GM18498 (cell line): Measurements from ENCODE around the gene ALOX15.
"Not testable (repeated sequence)": the region's sequence is repeated elsewhere in the genome, so short reads cannot be mapped to it uniquely, and the experiment has no call there.

ENCODE experiments used
- ATAC-seq: cut with Tn5 transposase; IDR thresholded peaks from one replicate; pipeline ENCODE4 v1.9.1; 2021; ENCODE audit warnings: mild to moderate bottlenecking, moderate library complexity; ENCODE audit not compliant: unreplicated experiment

Gene ALOX15

GRCh38 chr17:4620531-4621101 lies 20.9 kb downstream of the ALOX15 start:
- no peak for ATAC-seq

GRCh38 chr17:4617590-4618351 lies 23.7 kb downstream of the ALOX15 start:
- ATAC-seq = no peak

- ATAC-seq = no peak
Measured at GRCh38 chr17:4617090-4617489, 24.4 kb downstream of the ALOX15 start.

- ATAC-seq = no peak
Measured at GRCh38 chr17:4616476-4616875, 25.0 kb downstream of the ALOX15 start.

- ATAC-seq = no peak
Measured at GRCh38 chr17:4610656-4611055, 30.8 kb downstream of the ALOX15 start.

GRCh38 chr17:4610162-4610561 lies 31.3 kb downstream of the ALOX15 start:
- ATAC-seq = no peak

GRCh38 chr17:4609761-4610160 lies 31.7 kb downstream of the ALOX15 start:
- ATAC-seq = no peak

- no peak for ATAC-seq
Measured at GRCh38 chr17:4607773-4608187, 33.7 kb downstream of the ALOX15 start.

- ATAC-seq = no peak
Measured at GRCh38 chr17:4607261-4607741, 34.2 kb downstream of the ALOX15 start.

- no peak for ATAC-seq
Measured at GRCh38 chr17:4605826-4606225, 35.7 kb downstream of the ALOX15 start.

GRCh38 chr17:4604736-4605135 lies 36.7 kb downstream of the ALOX15 start:
- not testable (repeated sequence) for ATAC-seq

GRCh38 chr17:4604111-4604644 lies 37.3 kb downstream of the ALOX15 start:
- ATAC-seq = no peak

- ATAC-seq = no peak
Measured at GRCh38 chr17:4602041-4602440, 39.4 kb downstream of the ALOX15 start.

GRCh38 chr17:4601326-4601725 lies 40.2 kb downstream of the ALOX15 start:
- ATAC-seq = no peak

GRCh38 chr17:4600563-4600962 lies 40.9 kb downstream of the ALOX15 start:
- no peak for ATAC-seq

GRCh38 chr17:4599505-4600281 lies 41.8 kb downstream of the ALOX15 start:
- no peak for ATAC-seq

- no peak for ATAC-seq
Measured at GRCh38 chr17:4598776-4599504, 42.5 kb downstream of the ALOX15 start.

- no peak for ATAC-seq
Measured at GRCh38 chr17:4597975-4598374, 43.5 kb downstream of the ALOX15 start.

GRCh38 chr17:4596636-4597380 lies 44.7 kb downstream of the ALOX15 start:
- ATAC-seq = no peak
